SK-N-SH treated with all-trans-retinoic acid at 6 μM for 48 hours (cell line): Measurements from ENCODE around the gene SLX4IP.
A peak's percentile ranks its signal among the peaks of the same experiment; 100 is the strongest.

Source experiments
- ATAC-seq: fragments of 200-7000 bp; cut with Tn5 transposase; 3 replicates; pipeline ENCODE4 v1.9.1; 2020; ENCODE audit warnings: mild to moderate bottlenecking, moderate library complexity
- ARNTL ChIP-seq: fragments of 450-650 bp; formaldehyde crosslinking; IDR thresholded peaks from 2 replicates; pipeline ENCODE4 v1.5.0; 2020; ENCODE audit warnings: low read depth, mild to moderate bottlenecking, moderate library complexity, borderline replicate concordance
- CREB5 ChIP-seq: fragments of 250-450 bp; sonication (Bioruptor Pico); IDR thresholded peaks from 2 replicates; pipeline ENCODE4 v1.5.1; 2020; ENCODE audit warnings: low read depth, mild to moderate bottlenecking, moderate library complexity
- ESRRG ChIP-seq: fragments of 250-450 bp; sonication (Bioruptor Pico); IDR thresholded peaks from 2 replicates; pipeline ENCODE4 v1.6.1; 2021; ENCODE audit warnings: mild to moderate bottlenecking
- GLIS3 ChIP-seq: fragments of 250-450 bp; sonication (Bioruptor Pico); IDR thresholded peaks from 2 replicates; pipeline ENCODE4 v1.5.0; 2020; ENCODE audit warnings: mild to moderate bottlenecking, moderate library complexity
- ISL1 ChIP-seq: fragments of 250-450 bp; sonication (Bioruptor Pico); IDR thresholded peaks from 2 replicates; pipeline ENCODE4 v2.1.2; 2022; ENCODE audit warnings: mild to moderate bottlenecking, moderate library complexity
- OSR1 ChIP-seq: fragments of 250-450 bp; sonication (Bioruptor Pico); IDR thresholded peaks from 2 replicates; pipeline ENCODE4 v1.8.0; 2022; ENCODE audit warnings: moderate library complexity, mild to moderate bottlenecking, inconsistent platforms
- PATZ1 ChIP-seq: fragments of 250-450 bp; sonication (Bioruptor Pico); IDR thresholded peaks from 2 replicates; pipeline ENCODE4 v1.8.0; 2020; ENCODE audit warnings: mild to moderate bottlenecking, moderate library complexity, borderline replicate concordance
- POU6F1 ChIP-seq: fragments of 250-450 bp; sonication (Bioruptor Pico); IDR thresholded peaks from 2 replicates; pipeline ENCODE4 v1.8.0; 2021; ENCODE audit warnings: low read depth, mild to moderate bottlenecking, moderate library complexity, borderline replicate concordance
- PPARA ChIP-seq: fragments of 250-450 bp; sonication (Bioruptor Pico); IDR thresholded peaks from 2 replicates; pipeline ENCODE4 v1.5.0; 2020; ENCODE audit warnings: mild to moderate bottlenecking, borderline replicate concordance
- RARB ChIP-seq: fragments of 250-450 bp; sonication (Bioruptor Pico); IDR thresholded peaks from 2 replicates; pipeline ENCODE4 v1.8.0; 2021; ENCODE audit warnings: mild to moderate bottlenecking, moderate library complexity
- SNAI2 ChIP-seq: fragments of 250-450 bp; sonication (Bioruptor Pico); IDR thresholded peaks from 2 replicates; pipeline ENCODE4 v1.5.0; 2020; ENCODE audit warnings: mild to moderate bottlenecking, moderate library complexity
- TCF4 ChIP-seq: fragments of 250-450 bp; sonication (Bioruptor Pico); IDR thresholded peaks from 2 replicates; pipeline ENCODE4 v1.8.0; 2021; ENCODE audit warnings: mild to moderate bottlenecking, moderate library complexity, borderline replicate concordance
- TOX ChIP-seq: fragments of 250-450 bp; sonication (Bioruptor Pico); IDR thresholded peaks from 2 replicates; pipeline ENCODE4 v1.8.0; 2021; ENCODE audit warnings: mild to moderate bottlenecking, moderate library complexity, borderline replicate concordance
- TSHZ2 ChIP-seq: fragments of 250-450 bp; sonication (Bioruptor Pico); IDR thresholded peaks from 2 replicates; pipeline ENCODE4 v1.5.0; 2020; ENCODE audit warnings: mild to moderate bottlenecking, moderate library complexity
- ZC3H10 ChIP-seq: fragments of 250-450 bp; sonication (Bioruptor Pico); IDR thresholded peaks from 2 replicates; pipeline ENCODE4 v1.5.1; 2021; ENCODE audit warnings: mild to moderate bottlenecking, moderate library complexity
- ZFP3 ChIP-seq: fragments of 250-450 bp; sonication (Bioruptor Pico); IDR thresholded peaks from 2 replicates; pipeline ENCODE4 v1.5.0; 2020; ENCODE audit warnings: mild to moderate bottlenecking, moderate library complexity
- ZFP30 ChIP-seq: fragments of 450-650 bp; formaldehyde crosslinking; IDR thresholded peaks from 2 replicates; pipeline ENCODE4 v1.5.0; 2022; ENCODE audit warnings: mild to moderate bottlenecking, moderate library complexity
- ZNF565 ChIP-seq: fragments of 450-650 bp; formaldehyde crosslinking; conservative IDR thresholded peaks from 2 replicates; pipeline ENCODE4 v1.5.0; 2020; ENCODE audit warnings: low read depth, mild to moderate bottlenecking, moderate library complexity
- ZNF70 ChIP-seq: fragments of 450-650 bp; formaldehyde crosslinking; IDR thresholded peaks from 2 replicates; pipeline ENCODE4 v1.5.0; 2020; ENCODE audit warnings: mild to moderate bottlenecking, moderate library complexity

The SLX4IP gene

GRCh38 chr20:10519361-10520046 lies 84.4 kb downstream of the SLX4IP start:
- TF ChIP-seq PPARA (CRISPR knock-in tag) (no peak), PATZ1 (no peak), POU6F1 (no peak), ARNTL (CRISPR knock-in tag) (no peak), ZFP30 (no peak), OSR1 (CRISPR knock-in tag) (no peak), ZNF70 (no peak)
- ATAC-seq = no peak; the same call in 2 of the 3 replicates

GRCh38 chr20:10520528-10520927 lies 85.4 kb downstream of the SLX4IP start:
- ATAC-seq = peak; percentile 14; the same call in 1 of the 3 replicates
- TF ChIP-seq ZFP30 (no peak), POU6F1 (no peak), TOX (CRISPR knock-in tag) (no peak), TSHZ2 (no peak), ZFP3 (no peak), ZNF70 (no peak), ARNTL (CRISPR knock-in tag) (no peak)

- peak; percentile 94 for ATAC-seq
- TF ChIP-seq TSHZ2 (no peak), ZC3H10 (0 out of 2 replicates have a peak, but pooled peaks have one; percentile 5), ISL1 (CRISPR knock-in tag) (peak; percentile 42)
Observed at GRCh38 chr20:10521068-10521831, 86.1 kb downstream of the SLX4IP start.

GRCh38 chr20:10521836-10522235 lies 86.7 kb downstream of the SLX4IP start:
- peak; percentile 2; the same call in 1 of the 3 replicates for ATAC-seq
- TF ChIP-seq GLIS3 (CRISPR knock-in tag) (no peak), PATZ1 (no peak), ARNTL (CRISPR knock-in tag) (no peak), ESRRG (CRISPR knock-in tag) (no peak), ISL1 (CRISPR knock-in tag) (no peak; the same call in 1 of the 2 replicates), ZNF565 (CRISPR knock-in tag) (no peak), PPARA (CRISPR knock-in tag) (no peak), ZFP3 (no peak), CREB5 (CRISPR knock-in tag) (no peak), TCF4 (no peak), RARB (CRISPR knock-in tag) (no peak), SNAI2 (CRISPR knock-in tag) (no peak)
